ENCODE data around the gene SCCPDH. TPM values are rescaled to one million over a fixed set of nuclear protein-coding genes. Genes with fewer than 3 reads are reported as not detected.

The SCCPDH gene
- total RNA-seq, 1 donor from 2014 or later: 31.7 TPM

DNA sequence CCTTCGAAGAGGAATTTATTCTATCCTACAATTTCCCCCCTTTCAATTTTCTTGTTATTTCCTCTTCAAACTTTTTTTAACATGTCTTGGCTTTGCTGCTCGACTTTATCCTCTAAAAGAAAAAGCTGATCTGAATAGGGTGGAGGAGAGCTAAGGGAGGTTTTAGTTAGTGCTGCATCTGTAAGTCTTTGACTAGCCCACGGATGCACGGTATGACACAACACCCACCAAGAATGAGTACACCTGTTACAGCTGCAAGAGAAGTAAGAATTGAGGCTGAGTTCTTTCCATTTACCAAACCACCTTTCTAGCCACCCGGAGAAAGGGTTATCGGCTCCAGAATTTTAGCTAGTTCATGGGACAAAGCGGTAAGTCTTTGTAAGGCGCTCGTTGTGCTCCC lies 23.8 kb downstream of the SCCPDH start:
- Mint-ChIP-seq H3K4me1 (no peaks in the 10 kb centered on the region), H3K36me3 (ENCODE audit: low read depth) (peaks cover 2% of the 10 kb centered on the region), H3K4me3 (no peak overlapping the region), H3K9me3 (no peaks in the 10 kb centered on the region), H3K27ac (no peak overlapping the region), H3K27me3 (no peaks in the 10 kb centered on the region)
- intact Hi-C loops (cut with micrococcal nuclease): no loop called here
- no peak for DNase-seq

DNA sequence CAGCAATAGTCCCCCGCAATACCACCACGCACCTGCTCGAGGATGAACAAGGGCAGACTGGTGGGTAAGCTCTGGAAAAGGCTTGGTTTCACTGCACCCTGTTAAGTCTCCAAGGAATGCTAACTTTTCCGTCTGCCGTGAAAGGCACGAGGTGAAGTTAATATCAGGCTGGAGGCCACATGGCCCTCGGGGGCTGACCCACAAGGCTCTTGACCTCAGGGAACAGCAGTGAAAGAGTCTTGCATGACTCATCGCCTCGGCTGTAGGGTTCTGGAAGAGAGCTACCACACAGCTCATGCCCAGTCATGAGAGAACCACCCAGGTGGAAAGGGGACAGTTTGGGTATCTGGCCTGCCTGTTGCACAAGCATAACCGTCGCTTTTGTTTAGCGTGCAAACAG lies 24.7 kb downstream of the SCCPDH start:
- no peaks in the 10 kb centered on the region for H3K4me1 Mint-ChIP-seq
- no peaks in the 10 kb centered on the region for H3K27me3 Mint-ChIP-seq
- DNase-seq: no peak
- no peaks in the 10 kb centered on the region for H3K36me3 Mint-ChIP-seq (ENCODE audit: low read depth)
- no peak overlapping the region for H3K27ac Mint-ChIP-seq
- H3K9me3 Mint-ChIP-seq: no peaks in the 10 kb centered on the region
- intact Hi-C loops (cut with micrococcal nuclease): no loop called here
- no peak overlapping the region for H3K4me3 Mint-ChIP-seq

DNA sequence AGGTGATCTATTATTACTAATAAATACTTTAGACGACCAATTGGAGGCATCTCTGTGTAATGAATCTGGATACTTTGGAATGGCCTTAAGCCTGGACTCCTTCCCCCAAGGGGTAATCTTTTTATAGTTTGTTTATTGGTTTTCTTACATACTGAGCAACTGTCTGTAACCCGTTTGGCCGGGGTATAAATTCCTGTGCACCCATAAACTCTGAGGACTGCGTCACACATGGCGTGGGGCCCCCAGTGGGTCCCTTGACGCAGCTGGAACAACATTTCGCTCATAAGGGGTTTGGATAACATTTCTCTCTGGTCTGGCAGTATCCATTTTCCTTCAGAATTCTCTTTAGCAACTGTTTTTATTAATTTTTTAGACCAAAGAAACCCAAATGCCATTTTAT lies 26.5 kb downstream of the SCCPDH start:
- H3K9me3 Mint-ChIP-seq: no peaks in the 10 kb centered on the region
- H3K27me3 Mint-ChIP-seq: no peaks in the 10 kb centered on the region
- DNase-seq: no peak
- no peak overlapping the region for H3K4me3 Mint-ChIP-seq
- H3K36me3 Mint-ChIP-seq (ENCODE audit: low read depth): no peaks in the 10 kb centered on the region
- no peaks in the 10 kb centered on the region for H3K4me1 Mint-ChIP-seq
- no peak overlapping the region for H3K27ac Mint-ChIP-seq
- intact Hi-C loops (cut with micrococcal nuclease): loop anchor here (5.0 kb wide), 1 partner anchor 1598 kb away; the partner anchor contains the start of gene KIF26B

- no peaks in the 10 kb centered on the region for H3K4me1 Mint-ChIP-seq
- no peak overlapping the region for H3K4me3 Mint-ChIP-seq
- peak; percentile 87 for DNase-seq
- no peak overlapping the region for H3K27ac Mint-ChIP-seq
- H3K27me3 Mint-ChIP-seq: no peaks in the 10 kb centered on the region
- no peaks in the 10 kb centered on the region for H3K9me3 Mint-ChIP-seq
- intact Hi-C loops (cut with micrococcal nuclease): loop anchor here (1.0 to 5.0 kb wide), 3 partner anchors 65 to 1602 kb away; partner anchors contain the start of gene KIF26B
- H3K36me3 Mint-ChIP-seq (ENCODE audit: low read depth): no peaks in the 10 kb centered on the region
Measured at GRCh38 chr1:246753670-246754535, 29.7 kb downstream of the SCCPDH start.

DNA sequence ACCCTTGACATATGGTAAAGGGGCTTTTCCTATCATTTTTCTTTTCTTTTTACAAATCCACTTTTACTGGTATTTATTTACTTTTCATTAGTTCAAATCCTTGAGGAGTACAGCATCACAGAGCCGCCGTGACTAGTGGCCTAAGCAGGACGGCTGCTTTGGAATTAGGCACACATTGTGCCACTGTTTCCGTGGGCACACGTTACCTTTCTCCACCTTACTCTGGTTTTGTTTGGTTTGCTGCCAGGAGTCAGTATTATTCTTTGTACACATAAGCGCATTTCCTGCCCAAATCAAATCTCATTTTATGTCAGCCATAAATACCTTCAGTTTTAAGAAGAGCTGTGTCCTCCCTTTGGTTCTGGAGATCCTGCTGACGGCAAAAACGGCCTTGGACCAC lies 31.2 kb downstream of the SCCPDH start:
- no peak overlapping the region for H3K27ac Mint-ChIP-seq
- intact Hi-C loops (cut with micrococcal nuclease): loop anchor here (2.0 kb wide), 1 partner anchor 259 kb away; no protein-coding TSS in a partner anchor
- no peak overlapping the region for H3K4me3 Mint-ChIP-seq

GRCh38 chr1:246760422-246761347 lies 36.5 kb downstream of the SCCPDH start:
- Mint-ChIP-seq H3K4me1 (no peaks in the 10 kb centered on the region), H3K36me3 (ENCODE audit: low read depth) (peaks cover 14% of the 10 kb centered on the region), H3K9me3 (no peaks in the 10 kb centered on the region), H3K4me3 (no peak overlapping the region), H3K27me3 (no peaks in the 10 kb centered on the region), H3K27ac (no peak overlapping the region)
- intact Hi-C loops (cut with micrococcal nuclease): no loop called here
- no peak for DNase-seq

More for the DNA sequence above, 31.2 kb downstream of the SCCPDH start:
- peaks cover 1% of the 10 kb centered on the region for H3K36me3 Mint-ChIP-seq (ENCODE audit: low read depth)
- H3K9me3 Mint-ChIP-seq: no peaks in the 10 kb centered on the region
- H3K4me1 Mint-ChIP-seq: no peaks in the 10 kb centered on the region
- no peaks in the 10 kb centered on the region for H3K27me3 Mint-ChIP-seq
- no peak for DNase-seq

DNA sequence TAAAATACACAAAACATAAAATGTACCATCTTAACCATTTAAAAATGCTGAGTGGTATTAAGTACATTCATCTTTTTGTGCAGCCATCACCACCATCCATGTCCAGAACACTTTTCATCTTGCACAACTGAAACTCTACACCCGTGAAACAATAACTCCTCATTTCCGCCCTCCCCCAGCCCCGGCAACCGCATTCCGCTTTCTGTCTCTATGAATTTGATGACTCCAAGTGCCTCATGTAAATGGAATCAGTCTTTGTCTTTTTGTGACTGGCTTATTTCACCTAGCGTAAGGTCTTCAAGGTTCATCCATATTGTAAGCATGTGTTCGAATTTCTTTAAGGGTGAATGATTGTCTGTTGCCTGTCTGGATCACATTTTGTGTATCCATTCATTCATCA lies 37.2 kb downstream of the SCCPDH start:
- Mint-ChIP-seq H3K4me1 (no peaks in the 10 kb centered on the region), H3K27ac (no peak overlapping the region), H3K36me3 (ENCODE audit: low read depth) (peaks cover 14% of the 10 kb centered on the region), H3K27me3 (no peaks in the 10 kb centered on the region), H3K9me3 (no peaks in the 10 kb centered on the region), H3K4me3 (no peak overlapping the region)
- no peak for DNase-seq
- intact Hi-C loops (cut with micrococcal nuclease): no loop called here

DNA sequence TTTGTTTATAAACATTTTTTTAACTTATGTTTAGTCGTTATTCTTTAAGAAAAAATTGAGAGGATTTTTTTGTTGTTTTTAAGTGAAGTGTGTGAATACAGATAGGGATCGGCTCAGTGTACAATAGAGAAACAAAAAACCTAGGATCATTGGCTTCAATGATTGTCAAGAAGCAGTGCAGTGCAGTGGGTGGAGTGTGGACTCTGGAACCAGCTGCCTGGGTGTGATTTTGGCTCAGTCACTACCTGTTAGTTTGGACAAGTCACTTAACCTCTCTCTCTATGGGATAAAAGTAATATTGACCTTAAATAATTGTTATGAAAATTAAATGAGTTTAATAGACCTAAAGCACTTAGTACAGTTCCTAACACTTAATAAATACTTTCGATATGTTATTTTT lies 41.3 kb downstream of the SCCPDH start:
- intact Hi-C loops (cut with micrococcal nuclease): no loop called here
- H3K4me3 Mint-ChIP-seq: no peak overlapping the region

DNA sequence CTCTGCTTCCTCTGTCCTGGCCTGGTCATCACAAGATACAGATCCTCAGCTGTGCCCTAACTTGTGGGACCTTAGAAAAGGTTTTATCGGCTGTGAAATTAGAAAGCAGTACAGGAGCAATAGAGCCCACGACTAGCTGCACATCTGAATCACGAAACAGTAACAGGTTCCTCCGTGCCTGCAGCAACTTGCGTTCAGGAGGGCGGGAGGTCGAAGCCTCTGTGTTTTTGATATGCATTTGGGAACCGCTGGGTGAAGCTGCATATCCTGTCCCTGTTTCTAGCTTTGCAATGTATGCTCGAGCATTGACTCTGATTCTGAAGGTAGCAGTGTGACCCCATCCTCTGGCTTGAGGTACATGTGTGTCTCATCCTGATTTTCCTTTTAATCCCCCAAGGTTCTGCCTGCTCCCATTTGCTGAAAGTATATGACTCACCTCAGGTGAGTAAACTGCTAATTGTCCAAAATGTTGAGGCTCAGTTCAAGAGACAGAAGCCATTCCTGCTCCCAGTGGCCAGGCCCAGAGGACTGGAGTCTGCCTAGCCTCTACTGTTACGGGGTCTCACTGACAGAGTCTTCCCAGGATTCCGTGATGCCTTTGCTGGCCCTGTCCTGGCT lies 44.3 kb downstream of the SCCPDH start:
- H3K4me1 Mint-ChIP-seq: no peaks in the 10 kb centered on the region
- H3K36me3 Mint-ChIP-seq (ENCODE audit: low read depth): peaks cover 7% of the 10 kb centered on the region
- DNase-seq: no peak
- no peaks in the 10 kb centered on the region for H3K27me3 Mint-ChIP-seq
- no peak overlapping the region for H3K27ac Mint-ChIP-seq
- no peaks in the 10 kb centered on the region for H3K9me3 Mint-ChIP-seq
- intact Hi-C loops (cut with micrococcal nuclease): no loop called here
- H3K4me3 Mint-ChIP-seq: no peak overlapping the region

More for the DNA sequence above, 41.3 kb downstream of the SCCPDH start:
- Mint-ChIP-seq H3K27ac (no peak overlapping the region), H3K4me1 (no peaks in the 10 kb centered on the region), H3K27me3 (no peaks in the 10 kb centered on the region), H3K9me3 (no peaks in the 10 kb centered on the region), H3K36me3 (ENCODE audit: low read depth) (peaks cover 12% of the 10 kb centered on the region)
- DNase-seq: no peak

DNA sequence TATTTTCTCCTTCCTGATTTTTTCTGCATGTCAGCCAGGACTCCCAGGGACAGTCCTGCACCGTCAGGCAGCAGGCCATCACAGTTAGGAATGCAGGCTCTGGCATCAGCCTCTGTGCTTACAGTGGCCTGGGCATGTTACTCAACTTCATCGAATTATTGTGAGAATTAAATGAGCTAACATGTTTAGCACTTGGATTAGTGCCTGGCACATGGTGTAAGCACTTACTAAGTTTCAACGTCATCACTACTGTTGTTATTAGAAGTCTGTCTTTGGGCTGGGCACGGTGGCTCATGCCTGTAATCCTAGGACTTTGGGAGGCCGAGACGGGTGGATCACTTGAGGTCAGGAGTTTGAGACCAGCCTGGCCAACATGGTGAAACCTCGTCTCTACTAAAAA lies 45.1 kb downstream of the SCCPDH start:
- no peaks in the 10 kb centered on the region for H3K9me3 Mint-ChIP-seq
- no peak overlapping the region for H3K4me3 Mint-ChIP-seq
- no peaks in the 10 kb centered on the region for H3K4me1 Mint-ChIP-seq
- H3K27me3 Mint-ChIP-seq: no peaks in the 10 kb centered on the region
- no peak for DNase-seq
- H3K36me3 Mint-ChIP-seq (ENCODE audit: low read depth): peaks cover 3% of the 10 kb centered on the region
- intact Hi-C loops (cut with micrococcal nuclease): no loop called here
- H3K27ac Mint-ChIP-seq: no peak overlapping the region

DNA sequence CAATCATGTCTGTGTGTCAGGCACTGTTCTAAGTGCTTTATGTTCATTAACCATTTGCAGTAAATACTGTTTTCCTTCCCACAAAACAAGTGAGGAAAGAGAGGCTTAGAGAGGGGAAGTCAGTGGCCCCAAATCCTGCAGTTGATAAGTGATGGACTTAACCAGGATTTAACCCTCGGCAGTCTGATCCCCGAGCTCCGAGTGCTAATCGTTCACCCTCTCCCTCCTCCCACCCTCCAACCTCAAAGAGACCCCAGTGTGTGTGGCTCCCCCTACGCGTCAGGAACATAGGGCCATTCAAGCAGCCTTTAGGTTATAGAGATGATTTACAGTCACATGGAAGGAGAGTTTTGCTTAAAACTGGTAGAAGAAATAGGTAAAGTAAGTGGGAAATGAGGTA lies 47.2 kb downstream of the SCCPDH start:
- H3K9me3 Mint-ChIP-seq: no peaks in the 10 kb centered on the region
- no peaks in the 10 kb centered on the region for H3K27me3 Mint-ChIP-seq
- no peak for DNase-seq
- H3K4me3 Mint-ChIP-seq: no peak overlapping the region
- H3K4me1 Mint-ChIP-seq: no peaks in the 10 kb centered on the region
- no peak overlapping the region for H3K27ac Mint-ChIP-seq
- H3K36me3 Mint-ChIP-seq (ENCODE audit: low read depth): peaks cover 3% of the 10 kb centered on the region
- intact Hi-C loops (cut with micrococcal nuclease): no loop called here

- H3K27ac Mint-ChIP-seq: no peak overlapping the region
- no peaks in the 10 kb centered on the region for H3K27me3 Mint-ChIP-seq
- intact Hi-C loops (cut with micrococcal nuclease): no loop called here
- no peak overlapping the region for H3K4me3 Mint-ChIP-seq
- H3K4me1 Mint-ChIP-seq: no peaks in the 10 kb centered on the region
- no peaks in the 10 kb centered on the region for H3K9me3 Mint-ChIP-seq
- peaks cover 3% of the 10 kb centered on the region for H3K36me3 Mint-ChIP-seq (ENCODE audit: low read depth)
- no peak for DNase-seq
Measured at GRCh38 chr1:246772686-246773085, 48.5 kb downstream of the SCCPDH start.

GRCh38 chr1:246773213-246773641 lies 49.0 kb downstream of the SCCPDH start:
- H3K9me3 Mint-ChIP-seq: no peaks in the 10 kb centered on the region
- H3K27ac Mint-ChIP-seq: no peak overlapping the region
- H3K4me3 Mint-ChIP-seq: no peak overlapping the region
- H3K36me3 Mint-ChIP-seq (ENCODE audit: low read depth): peaks cover 3% of the 10 kb centered on the region
- H3K27me3 Mint-ChIP-seq: no peaks in the 10 kb centered on the region
- intact Hi-C loops (cut with micrococcal nuclease): no loop called here
- DNase-seq: no peak
- H3K4me1 Mint-ChIP-seq: no peaks in the 10 kb centered on the region
